GM18907 (cell line): ENCODE results near the gene THOC6.
A peak's percentile ranks its signal among the peaks of the same experiment; 100 is the strongest.

ENCODE experiments used
- ATAC-seq: cut with Tn5 transposase; IDR thresholded peaks from one replicate; pipeline ENCODE4 v1.9.1; 2021; ENCODE audit warnings: mild to moderate bottlenecking, moderate library complexity; ENCODE audit not compliant: unreplicated experiment

Gene THOC6

GRCh38 chr16:3014971-3015370 lies 8.9 kb upstream of the THOC6 start:
- no peak for ATAC-seq

DNA sequence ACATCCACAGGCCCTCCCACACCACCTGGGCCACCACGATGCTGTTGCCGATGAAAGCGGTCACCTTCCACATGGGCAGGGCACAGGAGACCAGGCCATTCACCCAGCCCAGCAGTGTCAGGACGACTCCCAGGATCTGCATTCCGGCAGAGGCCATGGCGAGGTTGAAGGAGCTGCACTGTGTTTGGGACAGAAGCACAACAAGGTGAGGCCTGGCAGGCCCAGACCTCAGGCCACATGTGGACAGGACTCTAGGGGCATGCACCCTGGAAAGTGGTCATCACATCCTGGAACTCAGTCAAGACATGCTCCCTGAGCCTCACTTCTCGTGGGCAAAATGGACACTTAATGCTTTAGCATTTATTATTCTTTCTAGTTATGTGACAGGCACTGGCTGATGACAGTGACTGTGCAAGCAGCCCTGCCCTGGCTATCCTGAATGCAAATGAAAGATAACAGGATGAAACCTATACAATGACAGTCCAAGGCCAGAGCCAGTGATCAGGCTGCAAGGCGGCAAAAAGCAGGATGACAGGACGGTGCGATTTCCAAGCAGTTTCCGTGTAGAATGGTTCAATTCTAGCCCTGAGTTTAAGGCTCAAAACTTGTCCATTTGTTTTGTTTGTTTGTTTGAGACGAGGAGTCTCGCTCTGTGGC lies 7.8 kb upstream of the THOC6 start:
- ATAC-seq = no peak

DNA sequence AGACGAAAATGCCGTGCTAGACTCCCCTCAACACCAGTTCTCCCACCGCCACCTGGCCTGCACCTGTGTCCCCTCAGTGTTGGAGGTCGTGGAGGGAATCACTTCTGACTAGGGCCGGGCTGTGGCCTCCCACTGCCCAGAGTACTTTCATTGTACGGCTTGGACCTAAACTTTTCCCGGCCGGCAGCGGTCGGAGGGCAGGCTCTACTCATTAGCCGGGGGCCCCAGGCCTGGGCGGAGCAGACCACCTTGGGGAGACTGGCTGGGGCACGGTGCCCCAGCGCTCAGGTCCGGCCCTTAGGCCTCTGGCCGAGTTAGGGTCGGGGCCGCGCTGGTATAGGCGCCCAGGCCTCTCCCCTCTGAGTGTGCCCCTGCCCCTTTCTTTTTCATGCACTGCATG lies 6.5 kb upstream of the THOC6 start:
- no peak for ATAC-seq

- ATAC-seq = no peak
Observed at GRCh38 chr16:3017794-3018506, 5.9 kb upstream of the THOC6 start, which contains the start of gene CLDN6. CLDN6 (minus strand) TSS chr16:3018183; CDS start chr16:3016021, 2,162 bp downstream.

- no peak for ATAC-seq
Observed at GRCh38 chr16:3019594-3020246, 4.1 kb upstream of the THOC6 start.

GRCh38 chr16:3020247-3020603 lies 3.6 kb upstream of the THOC6 start, which contains the start of gene TNFRSF12A:
TNFRSF12A (plus strand) TSS chr16:3020368; CDS start chr16:3020398, 30 bp downstream.
- ATAC-seq = no peak

DNA sequence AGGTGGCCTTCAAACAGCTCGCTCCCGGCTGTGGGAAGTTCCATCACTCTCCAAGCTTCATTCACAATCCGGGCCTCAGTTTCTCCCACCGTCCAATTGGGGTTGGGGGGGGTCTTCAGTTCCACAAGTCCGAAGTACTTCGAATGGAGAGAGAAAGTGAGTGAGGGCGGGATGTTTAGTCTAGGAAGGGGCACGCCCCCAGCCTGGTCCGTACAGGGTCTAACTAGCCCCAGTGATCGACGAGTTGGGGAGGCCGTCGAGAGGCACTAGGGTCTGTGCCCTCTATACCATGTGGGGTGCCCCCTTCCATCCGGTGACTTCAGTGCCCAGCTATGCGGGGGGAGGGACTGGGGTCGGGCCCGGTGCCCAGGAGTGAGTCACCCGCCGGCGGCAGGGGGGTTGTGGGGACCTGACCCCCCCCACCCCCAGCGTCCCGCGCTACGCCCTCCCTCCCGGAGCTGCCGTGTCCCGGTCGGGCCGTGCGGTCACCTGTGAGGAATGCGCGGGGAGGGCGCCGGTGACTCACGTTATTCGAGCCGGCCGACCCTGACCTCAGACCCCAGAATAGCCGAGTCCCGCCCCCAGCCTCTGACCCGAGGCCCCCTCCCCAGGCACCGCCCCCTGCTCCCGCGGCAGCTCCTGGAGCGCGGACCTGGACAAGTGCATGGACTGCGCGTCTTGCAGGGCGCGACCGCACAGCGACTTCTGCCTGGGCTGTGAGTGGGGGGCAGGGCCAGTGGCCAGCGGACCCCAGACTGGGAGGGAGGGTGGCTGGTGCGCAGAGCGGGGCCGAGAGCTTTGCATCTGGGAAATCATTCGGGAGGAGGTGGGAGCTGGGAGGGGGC lies 3.0 kb upstream of the THOC6 start:
- ATAC-seq = no peak

DNA sequence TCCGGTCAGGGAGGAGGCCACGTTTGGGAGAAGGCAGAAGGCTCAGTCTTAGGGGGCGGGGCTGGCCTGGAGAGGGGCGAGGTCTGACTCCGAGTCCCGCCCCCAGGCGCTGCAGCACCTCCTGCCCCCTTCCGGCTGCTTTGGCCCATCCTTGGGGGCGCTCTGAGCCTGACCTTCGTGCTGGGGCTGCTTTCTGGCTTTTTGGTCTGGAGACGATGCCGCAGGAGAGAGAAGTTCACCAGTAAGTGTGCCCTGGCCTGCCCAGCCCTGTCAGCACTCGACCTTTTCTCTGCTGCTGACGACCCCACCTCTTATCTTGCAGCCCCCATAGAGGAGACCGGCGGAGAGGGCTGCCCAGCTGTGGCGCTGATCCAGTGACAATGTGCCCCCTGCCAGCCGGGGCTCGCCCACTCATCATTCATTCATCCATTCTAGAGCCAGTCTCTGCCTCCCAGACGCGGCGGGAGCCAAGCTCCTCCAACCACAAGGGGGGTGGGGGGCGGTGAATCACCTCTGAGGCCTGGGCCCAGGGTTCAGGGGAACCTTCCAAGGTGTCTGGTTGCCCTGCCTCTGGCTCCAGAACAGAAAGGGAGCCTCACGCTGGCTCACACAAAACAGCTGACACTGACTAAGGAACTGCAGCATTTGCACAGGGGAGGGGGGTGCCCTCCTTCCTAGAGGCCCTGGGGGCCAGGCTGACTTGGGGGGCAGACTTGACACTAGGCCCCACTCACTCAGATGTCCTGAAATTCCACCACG lies 2.2 kb upstream of the THOC6 start:
- no peak for ATAC-seq

GRCh38 chr16:3022208-3022683 lies 1.6 kb upstream of the THOC6 start:
- ATAC-seq = no peak

GRCh38 chr16:3022684-3023414 lies 986 bp upstream of the THOC6 start:
- ATAC-seq = no peak

GRCh38 chr16:3023415-3023668 lies 493 bp upstream of the THOC6 start:
- no peak for ATAC-seq

DNA sequence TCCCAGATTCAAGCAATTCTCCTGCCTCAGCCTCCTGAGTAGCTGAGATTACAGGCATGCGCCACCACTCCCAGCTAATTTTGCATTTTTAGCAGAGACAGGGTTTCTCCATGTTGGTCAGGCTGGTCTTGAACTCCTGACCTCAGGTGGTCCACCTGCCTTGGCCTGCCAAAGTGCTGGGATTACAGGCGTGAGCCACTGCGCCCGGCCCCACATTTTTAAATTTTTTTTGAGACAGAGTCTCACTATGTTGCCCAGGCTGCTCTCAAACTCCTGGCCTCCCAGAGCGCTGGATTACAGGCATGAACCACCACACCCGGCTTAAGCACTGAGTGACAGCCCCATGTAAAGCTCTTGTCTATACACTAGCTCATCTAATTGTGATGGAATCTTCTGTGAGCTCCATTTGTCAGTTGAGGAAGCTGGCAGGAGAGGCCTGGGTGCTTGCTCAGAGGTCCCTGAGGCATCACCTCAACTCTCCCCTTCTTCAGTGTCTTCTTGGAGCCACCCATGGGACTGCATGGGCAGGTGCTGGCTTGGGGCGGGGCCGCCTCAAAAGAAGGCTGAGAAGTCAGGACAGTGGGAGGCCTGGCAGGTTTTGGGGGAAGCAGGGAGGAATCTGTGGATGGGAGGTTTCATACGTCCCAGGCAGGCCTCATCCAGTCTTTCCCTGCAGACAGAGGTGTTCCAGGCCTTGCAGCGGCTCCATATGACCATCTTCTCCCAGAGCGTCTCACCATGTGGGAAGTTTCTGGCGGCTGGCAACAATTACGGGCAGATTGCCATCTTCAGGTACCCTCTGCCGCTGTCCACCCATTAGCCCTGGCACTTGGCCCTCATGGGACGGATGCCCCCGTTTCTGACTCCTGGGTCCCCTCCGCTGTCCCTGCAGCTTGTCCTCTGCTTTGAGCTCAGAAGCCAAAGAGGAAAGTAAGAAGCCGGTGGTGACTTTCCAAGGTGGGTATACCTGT lies 1.5 kb downstream of the THOC6 start:
- ATAC-seq = no peak

DNA sequence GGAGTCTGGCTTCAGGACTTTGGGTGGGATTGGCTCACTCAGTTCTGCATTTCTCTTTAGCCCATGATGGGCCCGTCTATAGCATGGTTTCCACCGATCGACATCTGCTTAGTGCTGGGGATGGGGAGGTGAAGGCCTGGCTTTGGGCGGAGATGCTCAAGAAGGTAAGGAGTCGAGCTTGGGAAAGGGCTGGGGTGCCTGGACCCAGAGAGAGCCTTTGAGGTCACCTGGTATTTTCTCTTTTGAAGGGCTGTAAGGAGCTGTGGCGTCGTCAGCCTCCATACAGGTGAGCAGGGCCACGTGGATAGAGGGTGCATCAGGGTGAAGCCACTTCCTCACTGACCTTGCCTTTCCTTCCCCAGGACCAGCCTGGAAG lies 2.2 kb downstream of the THOC6 start:
- no peak for ATAC-seq

GRCh38 chr16:3026609-3027488 lies 3.0 kb downstream of the THOC6 start:
- ATAC-seq = no peak

GRCh38 chr16:3027489-3027795 lies 3.6 kb downstream of the THOC6 start:
- ATAC-seq = no peak

DNA sequence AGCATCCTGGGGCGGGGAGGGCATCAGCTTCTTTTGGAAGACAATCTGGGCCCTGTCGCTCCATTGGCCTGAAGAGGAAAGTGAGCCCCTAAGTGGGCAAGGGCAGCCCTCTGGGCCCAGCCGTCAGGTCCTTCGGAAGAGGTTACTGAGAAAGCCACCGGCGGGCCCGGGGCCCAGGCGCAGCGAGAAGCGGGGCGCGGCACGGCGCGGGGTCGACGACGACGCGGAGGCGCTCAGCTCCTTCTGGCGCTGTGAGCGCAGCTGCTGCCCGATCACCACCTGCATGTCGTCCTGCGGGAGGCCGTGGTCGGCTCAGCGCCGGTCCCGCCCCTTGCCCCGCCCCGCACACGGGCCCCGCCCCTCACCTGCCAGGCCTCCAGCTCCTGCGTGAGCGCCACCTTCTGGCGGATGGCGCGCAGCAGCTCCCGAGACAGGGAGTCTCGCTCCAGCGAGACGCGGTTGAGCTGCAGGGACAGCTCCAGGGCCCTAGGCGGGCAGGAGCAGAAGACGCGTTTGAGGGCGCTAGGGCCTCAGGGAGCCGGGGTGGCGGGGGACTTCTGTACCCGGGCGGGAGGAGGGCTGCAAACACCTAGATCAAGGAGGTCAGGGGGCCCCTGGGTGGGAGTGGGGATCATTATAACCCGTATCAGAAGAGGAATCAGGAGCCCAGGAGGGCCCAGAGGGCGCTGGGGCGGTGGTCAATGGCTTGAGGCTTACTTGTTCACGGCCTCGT lies 4.3 kb downstream of the THOC6 start:
- peak; percentile 33 for ATAC-seq

- no peak for ATAC-seq
Observed at GRCh38 chr16:3028716-3029319, 5.0 kb downstream of the THOC6 start.
